Left lung (tissue), 10 donors: ENCODE results near the gene RIPOR3. TPM values are rescaled to one million over a fixed set of nuclear protein-coding genes. Genes with fewer than 3 reads are reported as not detected.
"Not testable (repeated sequence)": the region's sequence is repeated elsewhere in the genome, so short reads cannot be mapped to it uniquely, and the experiment has no call there.

Experiments
- ATAC-seq: fragments of 200-7000 bp; cut with Tn5 transposase; one replicate; pipeline ENCODE4 v1.9.1; 2020; ENCODE audit warnings: moderate library complexity
- DNase-seq, 4 donors: peaks; one replicate each; pipeline ENCODE4 v3.0.0-alpha.2; 2013 to 2020
- H3K27ac ChIP-seq, 2 donors: fragments of 200-600 bp; sonication (generic) in 1 of 2; one replicate each; pipeline versions ENCODE4 v1.5.0 to v1.8.0; 2020 to 2021
- H3K27me3 ChIP-seq, 2 donors: fragments of 200-600 bp; sonication (generic) in 1 of 2; one replicate each; pipeline versions ENCODE4 v1.5.0 to v1.8.0; 2020 to 2021
- H3K36me3 ChIP-seq, 2 donors: fragments of 200-600 bp; sonication (generic) in 1 of 2; one replicate each; pipeline versions ENCODE4 v1.5.0 to v1.8.0; 2020 to 2021
- H3K4me1 ChIP-seq, 2 donors: fragments of 200-600 bp; one replicate each; pipeline ENCODE4 v1.8.0; 2021
- H3K4me3 ChIP-seq, 2 donors: fragments of 200-600 bp; sonication (generic) in 1 of 2; one replicate each; pipeline versions ENCODE4 v1.5.0 to v1.8.0; 2020 to 2021; ENCODE audit warnings: mild to moderate bottlenecking in 1 of 2
- H3K9me3 ChIP-seq, 2 donors: fragments of 200-600 bp; sonication (generic) in 1 of 2; one replicate each; pipeline versions ENCODE4 v1.5.0 to v1.8.0; 2020 to 2021
- CTCF ChIP-seq, 2 donors: fragments of 200-600 bp; sonication (generic) in 1 of 2; IDR thresholded peaks; one replicate each; pipeline versions ENCODE4 v1.5.0 to v1.8.0; 2021; ENCODE audit warnings: antibody characterized with exemption in 2 of 2
- intact Hi-C, 2 donors: fragments of 100-400 bp; cut with DNase I; formaldehyde crosslinking; loops; one replicate each; pipeline versions ENCODE4 v1.11.2 to v1.14.2; 2022
- polyA plus RNA-seq, 6 donors: library from polyadenylated mRNA; unstranded; fragments of 120-200 nt; gene quantifications; one replicate each; pipeline ENCODE4 v1.2.1, GENCODE V29; 2013; ENCODE audit not compliant: insufficient read length in 6 of 6
- total RNA-seq, 2 donors: library from RNA; stranded (reverse); fragmentation: NEBNext Ultra II Directional; extraction: Animal tissue kit (Norgen Biotek cat#: 25700); gene quantifications; one replicate each; pipeline ENCODE4 v1.2.1, GENCODE V29; 2021
- donor health status: DM: no; HTN: yes; CAD: no.
- donor health status: DM: no; HTN: no; CAD: no.

The RIPOR3 gene
- total and polyA plus RNA-seq, 8 donors, result 2.0 to 7.0 (median 2.8) TPM

GRCh38 chr20:50680105-50680960 lies 11.0 kb downstream of the RIPOR3 start:
- peak in 1 of 4 donors; percentile 46 for DNase-seq
- no peak overlapping the region for H3K4me3 ChIP-seq
- no peaks in the 10 kb centered on the region for H3K36me3 ChIP-seq
- H3K27ac ChIP-seq, result no peak overlapping the region
- intact Hi-C loops, result no loop called here
- peak; percentile 78 for ATAC-seq
- no peaks in the 10 kb centered on the region for H3K27me3 ChIP-seq
- TF ChIP-seq CTCF (IDR thresholded peaks at IDR 0.05), result no peak
- H3K9me3 ChIP-seq, result no peaks in the 10 kb centered on the region
- no peaks in the 10 kb centered on the region for H3K4me1 ChIP-seq

GRCh38 chr20:50679753-50680104 lies 11.6 kb downstream of the RIPOR3 start:
- no peak for TF ChIP-seq CTCF (IDR thresholded peaks at IDR 0.05)
- Histone ChIP-seq H3K4me1 (no peaks in the 10 kb centered on the region), H3K4me3 (no peak overlapping the region), H3K9me3 (no peaks in the 10 kb centered on the region), H3K36me3 (no peaks in the 10 kb centered on the region), H3K27me3 (no peaks in the 10 kb centered on the region), H3K27ac (no peak overlapping the region)
- intact Hi-C loops, result no loop called here
- DNase-seq, result no peak
- no peak for ATAC-seq

GRCh38 chr20:50678169-50678898 lies 13.0 kb downstream of the RIPOR3 start:
- peak; percentile 62 for ATAC-seq

GRCh38 chr20:50676858-50677257 lies 14.5 kb downstream of the RIPOR3 start:
- TF ChIP-seq CTCF (IDR thresholded peaks at IDR 0.05), result no peak
- Histone ChIP-seq H3K36me3 (no peaks in the 10 kb centered on the region), H3K27ac (no peak overlapping the region), H3K9me3 (no peaks in the 10 kb centered on the region), H3K27me3 (no peaks in the 10 kb centered on the region), H3K4me3 (no peak overlapping the region), H3K4me1 (no peaks in the 10 kb centered on the region)
- ATAC-seq (no peak), DNase-seq (no peak)
- intact Hi-C loops, result no loop called here

More at GRCh38 chr20:50678169-50678898, 13.0 kb downstream of the RIPOR3 start:
- Histone ChIP-seq H3K27me3 (no peaks in the 10 kb centered on the region), H3K27ac (no peak overlapping the region), H3K36me3 (no peaks in the 10 kb centered on the region), H3K4me3 (no peak overlapping the region), H3K9me3 (no peaks in the 10 kb centered on the region), H3K4me1 (no peaks in the 10 kb centered on the region)
- TF ChIP-seq CTCF (IDR thresholded peaks at IDR 0.05), result no peak
- DNase-seq, result peak in 1 of 4 donors; percentile 50
- intact Hi-C loops, result no loop called here

GRCh38 chr20:50676377-50676731 lies 15.0 kb downstream of the RIPOR3 start:
- intact Hi-C loops, H3K9me3 ChIP-seq, ATAC-seq, H3K4me1 ChIP-seq, H3K36me3 ChIP-seq, H3K27me3 ChIP-seq, H3K27ac ChIP-seq, DNase-seq, H3K4me3 ChIP-seq: not testable (repeated sequence)
